PFSK-1 (cell line): ENCODE results near the gene RYR1.

ENCODE experiments used
- POLR2AphosphoS5 ChIP-seq: IDR thresholded peaks from 2 replicates; pipeline ENCODE4 v1.6.1; 2012; ENCODE audit warnings: low read depth, mild to moderate bottlenecking, control low read depth, low read length, moderate library complexity
- REST ChIP-seq, 2 experiments: IDR thresholded peaks; 2 replicates each; pipeline versions ENCODE4 v1.6.1 to v1.8.0; 2011 to 2012; ENCODE audit warnings: low read depth in 2 of 2, low read length in 2 of 2, control low read depth in 1 of 2, inconsistent platforms in 1 of 2, mild to moderate bottlenecking in 1 of 2, moderate library complexity in 1 of 2; ENCODE audit not compliant: insufficient read depth in 1 of 2
- TAF1 ChIP-seq: IDR thresholded peaks from 2 replicates; pipeline ENCODE4 v1.6.1; 2012; ENCODE audit warnings: low read length, control low read depth, borderline replicate concordance; ENCODE audit not compliant: insufficient read depth

GRCh38 chr19:38583219-38583984 is 149.9 kb downstream of the RYR1 start:
- TF ChIP-seq TAF1, result no peak
- TF ChIP-seq REST (IDR thresholded peaks at IDR 0.05; ENCODE audit: insufficient read depth in 1 of 2, low read depth in 2 of 2, low read length in 2 of 2), result no peak
- TF ChIP-seq POLR2AphosphoS5, result no peak
